Measurements from ENCODE around the gene REEP5.
A peak's percentile ranks its signal among the peaks of the same experiment; 100 is the strongest.

Gene REEP5

DNA sequence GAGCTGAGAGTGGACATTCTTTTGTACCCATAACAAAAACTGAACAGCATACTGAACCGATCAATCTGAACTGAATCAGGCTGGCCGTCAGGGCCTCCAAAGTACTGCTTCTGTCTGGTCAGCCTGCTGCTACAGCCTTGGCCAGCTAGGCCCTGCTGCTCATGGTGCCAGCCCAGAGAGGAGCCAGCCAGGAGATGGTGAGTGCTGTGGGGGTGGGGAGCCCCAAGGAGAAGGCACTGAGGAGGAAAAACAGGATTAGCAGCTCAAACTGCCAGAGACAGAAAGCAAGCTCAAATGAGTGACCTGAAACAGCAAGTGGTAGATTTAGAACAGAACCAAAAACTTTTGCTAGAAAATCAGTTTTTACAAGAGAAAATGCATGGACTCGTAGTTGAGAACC is 37.0 kb downstream of the REEP5 start:
- TF ChIP-seq CTCF (IDR thresholded peaks at IDR 0.05; ENCODE audit: insufficient read depth, missing control alignments), result no peak
- no peak for DNase-seq (ENCODE audit: insufficient read length, low spot score)
- no peak for FAIRE-seq

GRCh38 chr5:112883192-112883591 is 38.8 kb downstream of the REEP5 start:
- no peak for TF ChIP-seq CTCF (IDR thresholded peaks at IDR 0.05; ENCODE audit: insufficient read depth, missing control alignments)
- FAIRE-seq, result no peak

GRCh38 chr5:112880219-112880964 is 41.6 kb downstream of the REEP5 start:
- TF ChIP-seq CTCF (IDR thresholded peaks at IDR 0.05; ENCODE audit: insufficient read depth, missing control alignments), result no peak
- FAIRE-seq, result peak; percentile 25
- DNase-seq (ENCODE audit: insufficient read length, low spot score), result no peak

More at GRCh38 chr5:112883192-112883591, 38.8 kb downstream of the REEP5 start:
- DNase-seq (ENCODE audit: insufficient read length, low spot score), result no peak

- DNase-seq (ENCODE audit: insufficient read length, low spot score) (no peak), FAIRE-seq (no peak)
- no peak for TF ChIP-seq CTCF (IDR thresholded peaks at IDR 0.05; ENCODE audit: insufficient read depth, missing control alignments)
Measured at GRCh38 chr5:112878760-112879159, 43.3 kb downstream of the REEP5 start.

DNA sequence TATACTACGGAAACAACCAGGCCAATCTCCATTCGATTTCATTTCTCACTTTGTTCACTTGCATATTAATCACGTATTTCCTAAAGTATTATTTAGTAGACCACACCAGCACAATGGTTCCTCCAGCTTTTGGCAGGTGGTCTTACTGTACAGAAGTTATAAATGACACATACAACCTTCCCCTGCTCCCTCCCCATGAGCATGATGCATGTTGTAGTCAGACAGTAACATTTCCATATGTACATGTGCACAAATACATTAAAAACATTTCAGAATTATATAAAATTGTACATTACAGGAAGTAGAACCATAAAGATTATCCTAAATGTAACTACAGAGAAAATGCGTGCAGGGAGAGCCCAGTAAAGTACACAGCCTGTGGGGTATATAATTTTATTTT is 43.9 kb downstream of the REEP5 start:
- TF ChIP-seq CTCF (IDR thresholded peaks at IDR 0.05; ENCODE audit: insufficient read depth, missing control alignments), result no peak
- DNase-seq (ENCODE audit: insufficient read length, low spot score) (no peak), FAIRE-seq (no peak)

- TF ChIP-seq CTCF (IDR thresholded peaks at IDR 0.05; ENCODE audit: insufficient read depth, missing control alignments), result no peak
- FAIRE-seq (no peak), DNase-seq (ENCODE audit: insufficient read length, low spot score) (no peak)
Measured at GRCh38 chr5:112876362-112876761, 45.7 kb downstream of the REEP5 start.

DNA sequence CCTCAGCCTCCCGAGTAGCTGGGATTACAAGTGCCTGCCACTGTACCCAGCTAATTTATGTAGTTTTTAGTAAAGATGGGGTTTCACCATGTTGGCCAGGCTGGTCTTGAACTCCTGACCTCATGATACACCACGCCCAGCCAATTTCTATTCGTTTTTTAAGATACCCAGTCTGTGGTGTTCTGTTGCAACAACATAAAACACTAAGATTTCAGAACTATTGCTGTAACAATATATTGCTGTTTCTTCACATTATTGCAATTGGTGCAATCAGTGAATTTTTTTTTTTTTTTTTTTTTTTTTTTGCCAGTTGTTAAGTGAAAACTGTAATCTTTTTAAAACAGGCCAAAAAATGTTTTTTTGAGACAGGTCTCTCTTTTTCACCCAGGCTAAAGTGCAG is 51.1 kb downstream of the REEP5 start:
- DNase-seq (ENCODE audit: insufficient read length, low spot score) (no peak), FAIRE-seq (no peak)
- no peak for TF ChIP-seq CTCF (IDR thresholded peaks at IDR 0.05; ENCODE audit: insufficient read depth, missing control alignments)

Measured in D721Med (cell line).